GM20000 (cell line): Measurements from ENCODE around the gene MAGI2.

Experiments
- DNase-seq: peaks from one replicate; pipeline ENCODE4 v3.0.0; 2012; ENCODE audit warnings: low spot score
- TF ChIP-seq, protein P1 (sequence below): IDR thresholded peaks from 2 replicates; pipeline ENCODE4 v1.5.1; 2012; ENCODE audit warnings: mild to moderate bottlenecking, control low read depth; ENCODE audit errors: extremely low read depth, missing control alignments

Gene MAGI2

DNA sequence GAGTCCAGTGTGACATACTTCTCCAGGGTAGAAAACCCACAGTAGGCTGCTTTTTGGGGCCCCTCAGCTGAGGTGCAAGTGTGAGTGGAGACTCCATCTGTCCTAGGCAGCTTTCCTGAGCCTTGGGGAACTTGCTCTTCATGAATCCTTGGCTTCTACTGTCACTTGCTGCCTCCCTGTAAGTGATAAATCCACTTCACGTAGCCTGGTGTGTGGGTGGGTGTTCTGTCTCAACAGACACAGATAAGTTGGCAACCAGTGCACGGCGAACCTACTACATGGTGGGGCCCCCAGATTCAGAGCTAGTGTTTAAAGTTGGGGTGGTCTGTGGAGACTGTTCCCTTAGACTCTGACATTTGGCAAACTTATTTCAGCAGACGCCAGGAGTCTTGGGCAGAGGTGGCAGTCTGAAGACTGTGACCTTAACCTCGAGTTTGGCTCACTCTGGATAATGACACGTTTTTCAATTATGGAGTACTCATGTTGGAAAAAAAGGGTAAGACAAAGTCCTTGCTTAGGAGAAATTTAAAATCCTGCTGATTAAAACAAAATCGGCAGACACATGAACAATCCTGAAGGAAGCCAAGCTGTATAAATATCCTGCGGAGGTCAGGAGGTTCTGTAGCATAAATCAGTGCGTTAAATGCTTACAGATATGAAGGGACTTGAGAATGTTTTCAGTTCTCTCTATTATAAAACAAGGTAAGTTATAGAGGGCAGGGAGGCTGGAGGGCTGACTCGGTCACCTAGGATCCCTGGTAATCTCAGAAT is 1278.0 kb downstream of the MAGI2 start:
- no peak for DNase-seq
- TF ChIP-seq, protein P1, sequence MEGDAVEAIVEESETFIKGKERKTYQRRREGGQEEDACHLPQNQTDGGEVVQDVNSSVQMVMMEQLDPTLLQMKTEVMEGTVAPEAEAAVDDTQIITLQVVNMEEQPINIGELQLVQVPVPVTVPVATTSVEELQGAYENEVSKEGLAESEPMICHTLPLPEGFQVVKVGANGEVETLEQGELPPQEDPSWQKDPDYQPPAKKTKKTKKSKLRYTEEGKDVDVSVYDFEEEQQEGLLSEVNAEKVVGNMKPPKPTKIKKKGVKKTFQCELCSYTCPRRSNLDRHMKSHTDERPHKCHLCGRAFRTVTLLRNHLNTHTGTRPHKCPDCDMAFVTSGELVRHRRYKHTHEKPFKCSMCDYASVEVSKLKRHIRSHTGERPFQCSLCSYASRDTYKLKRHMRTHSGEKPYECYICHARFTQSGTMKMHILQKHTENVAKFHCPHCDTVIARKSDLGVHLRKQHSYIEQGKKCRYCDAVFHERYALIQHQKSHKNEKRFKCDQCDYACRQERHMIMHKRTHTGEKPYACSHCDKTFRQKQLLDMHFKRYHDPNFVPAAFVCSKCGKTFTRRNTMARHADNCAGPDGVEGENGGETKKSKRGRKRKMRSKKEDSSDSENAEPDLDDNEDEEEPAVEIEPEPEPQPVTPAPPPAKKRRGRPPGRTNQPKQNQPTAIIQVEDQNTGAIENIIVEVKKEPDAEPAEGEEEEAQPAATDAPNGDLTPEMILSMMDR, result no peak

DNA sequence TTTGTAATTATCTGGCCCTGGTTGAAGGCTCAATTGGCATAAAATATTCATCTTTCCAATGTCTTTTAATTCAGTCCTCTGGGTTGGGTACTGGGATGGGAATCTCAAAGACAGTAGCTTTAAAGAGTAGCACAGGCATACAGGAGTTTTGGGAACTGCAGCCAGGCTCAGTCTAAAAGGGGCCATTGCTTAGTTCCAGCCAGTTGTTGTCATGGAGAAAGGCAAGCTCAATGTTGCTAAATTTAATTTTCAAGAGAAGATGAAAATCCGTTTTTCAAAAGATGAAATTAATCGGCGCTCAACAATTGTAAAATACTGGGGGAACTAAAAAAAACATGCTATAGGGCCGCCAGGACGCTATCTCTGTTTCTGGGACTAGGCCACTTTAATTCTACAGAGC is 1279.8 kb downstream of the MAGI2 start:
- DNase-seq, result no peak
- TF ChIP-seq, protein P1, result no peak

DNA sequence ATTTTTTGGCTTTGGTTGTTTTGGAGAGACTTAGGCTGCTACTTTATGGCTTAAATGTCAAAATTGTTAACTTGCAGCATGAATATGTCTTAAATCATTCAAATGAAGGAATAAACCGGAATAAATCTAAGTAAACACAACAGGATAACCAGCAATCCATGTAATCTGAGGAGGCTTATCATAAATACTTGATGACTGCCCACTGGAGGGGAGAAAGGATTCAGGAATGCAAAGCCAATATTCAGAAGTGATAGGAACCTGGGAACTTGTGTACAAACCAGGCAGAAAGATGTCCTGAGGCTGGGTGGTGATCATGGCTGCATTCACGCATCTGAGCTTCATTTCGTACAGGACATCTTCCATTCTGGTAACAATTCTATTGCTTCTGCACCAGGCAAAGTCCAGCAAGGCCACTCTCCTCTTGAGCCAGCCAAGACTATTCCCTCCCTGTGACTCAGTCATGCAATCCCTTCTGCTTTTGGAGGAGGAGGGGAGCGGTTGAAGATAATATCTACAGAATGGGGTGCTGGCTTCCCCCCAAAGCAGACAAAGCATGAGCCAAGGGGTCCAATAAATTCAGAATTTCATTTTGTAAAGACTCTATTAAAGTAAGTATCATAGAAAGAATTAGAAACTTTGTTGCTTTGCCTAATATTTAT is 1280.4 kb downstream of the MAGI2 start:
- TF ChIP-seq, protein P1, result no peak

DNA sequence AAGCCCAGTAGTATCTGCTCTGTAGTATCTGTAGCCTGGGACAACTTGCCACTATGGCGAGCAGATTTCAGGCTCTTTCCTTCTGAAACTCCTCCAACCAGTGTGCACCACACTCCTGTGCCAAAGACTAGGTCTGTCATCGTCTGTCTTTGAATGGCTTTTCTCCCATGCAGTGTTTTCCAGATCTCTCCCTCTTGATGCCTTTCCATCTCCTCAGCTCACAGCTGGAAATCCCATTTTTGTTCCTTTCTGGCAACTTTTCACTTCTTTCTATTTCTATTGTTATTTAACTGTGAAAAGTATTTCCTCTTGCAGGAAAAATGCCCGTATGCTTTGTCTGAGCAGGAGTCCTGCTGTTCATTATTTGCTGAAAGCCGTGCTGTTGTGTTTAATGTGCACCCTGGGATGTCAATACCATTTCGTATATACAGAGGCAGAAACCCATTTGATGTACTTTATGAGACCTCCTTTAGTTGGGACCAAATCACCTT is 1281.2 kb downstream of the MAGI2 start:
- DNase-seq, result no peak
- TF ChIP-seq, protein P1, result no peak

More for the DNA sequence above, 1280.4 kb downstream of the MAGI2 start:
- no peak for DNase-seq

DNA sequence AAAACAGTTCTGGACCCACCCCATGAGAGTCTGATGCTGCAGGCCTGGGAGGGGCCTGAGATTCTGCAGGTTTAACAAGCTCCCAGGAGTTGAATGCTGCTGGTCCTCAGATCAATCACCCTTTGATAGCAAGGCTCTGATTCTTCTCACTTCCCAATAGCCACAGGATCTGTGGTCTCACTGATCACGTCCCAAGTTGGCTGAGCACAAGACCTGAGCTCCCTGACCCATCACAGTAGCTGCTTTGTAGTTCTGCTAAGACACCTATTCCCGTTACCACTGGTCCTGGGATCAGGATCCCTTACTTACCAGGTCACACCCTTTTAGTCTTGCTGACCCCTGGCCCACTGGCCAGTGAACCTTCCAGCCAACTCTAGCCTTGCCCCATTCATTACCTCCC is 1282.1 kb downstream of the MAGI2 start:
- TF ChIP-seq, protein P1, result no peak
- no peak for DNase-seq

DNA sequence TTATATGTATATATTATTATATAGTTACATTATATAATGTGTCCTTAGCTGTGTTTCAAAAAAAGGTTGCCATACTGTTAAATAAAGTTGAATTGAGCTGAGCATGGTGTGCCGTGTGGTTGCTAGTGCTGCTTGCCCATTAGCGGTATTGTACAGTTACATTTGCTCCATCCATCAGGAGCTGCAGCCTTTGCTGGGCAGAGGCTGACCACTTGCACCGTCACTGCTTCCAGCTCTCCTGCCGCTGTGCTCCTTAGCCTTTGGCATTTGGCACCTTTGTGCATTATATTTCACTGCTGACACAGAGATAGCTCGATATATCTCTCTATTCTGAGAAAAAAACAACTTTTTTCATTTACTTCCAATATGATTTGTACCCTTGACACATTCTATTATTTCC is 1282.7 kb downstream of the MAGI2 start:
- no peak for DNase-seq
- TF ChIP-seq, protein P1, result no peak

DNA sequence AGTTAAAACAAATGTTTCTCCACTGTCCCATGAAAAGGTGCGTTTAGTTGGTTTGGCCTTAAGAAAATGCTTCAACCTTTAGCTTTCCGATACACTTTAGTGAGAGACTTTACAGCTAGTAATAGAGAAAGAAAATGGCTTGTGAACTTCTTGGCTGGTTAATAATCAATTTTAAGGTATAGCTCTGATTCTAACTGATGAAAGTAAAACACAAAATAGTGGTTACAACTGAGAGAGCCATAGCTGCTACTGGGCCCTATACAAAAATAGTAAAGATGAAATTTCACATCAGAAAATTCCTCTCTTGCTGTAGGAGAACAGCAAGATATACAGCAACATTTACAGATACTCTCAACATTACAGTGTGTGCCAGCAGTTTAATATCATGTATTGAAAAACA is 1283.5 kb downstream of the MAGI2 start:
- TF ChIP-seq, protein P1, result no peak
- no peak for DNase-seq
